ENCODE results near the gene FUBP3. TPM values are rescaled to one million over a fixed set of nuclear protein-coding genes. Genes with fewer than 3 reads are reported as not detected.

FUBP3 gene
- total RNA-seq, 1 experiment from 2014 or later: 73.7 TPM

GRCh38 chr9:130662099-130662969 lies 83.0 kb downstream of the FUBP3 start:
- Histone ChIP-seq H4K20me1 (ENCODE audit: insufficient read depth) (no peaks in the 10 kb centered on the region), H3K4me2 (ENCODE audit: low read length) (no peak overlapping the region), H3K9me3 (ENCODE audit: control insufficient read depth in 1 of 2, insufficient read depth in 1 of 2, low read depth in 1 of 2, low read length in 2 of 2) (no peaks in the 10 kb centered on the region), H3K9ac (ENCODE audit: low read length) (no peak overlapping the region), H3K9me2 (ENCODE audit: insufficient read depth) (no peaks in the 10 kb centered on the region), H3K4me3 (replicated peaks in 1 of 2; ENCODE audit: low read depth in 1 of 2, low read length in 2 of 2) (no peak overlapping the region), H3K4me1 (ENCODE audit: control insufficient read depth in 1 of 2, insufficient read depth in 2 of 2, low read length in 2 of 2) (no peaks in the 10 kb centered on the region; a peak in 1 of 4 replicates), H3K79me2 (ENCODE audit: insufficient read depth, low read length) (no peaks in the 10 kb centered on the region), H2AFZ (ENCODE audit: low read depth, low read length, poor library complexity, severe bottlenecking) (no peak overlapping the region), H3K27me3 (ENCODE audit: insufficient read depth, low read length) (no peaks in the 10 kb centered on the region), H3K27ac (ENCODE audit: low read depth, low read length) (no peak overlapping the region), H3K36me3 (ENCODE audit: control insufficient read depth in 1 of 2, insufficient read depth in 2 of 2, low read length in 2 of 2) (no peaks in the 10 kb centered on the region)
- intact Hi-C loops (cut with micrococcal nuclease): no loop called here
- POLR2A ChIA-PET: no interaction called here
- no TSS peak for BruUV-seq (replicated peaks)
- DNase-seq (ENCODE audit: low read depth, low spot score) (no peak), ATAC-seq (0 out of 2 replicates have a peak, but pooled peaks have one; percentile 35)
- CTCF ChIA-PET: no interaction called here
- TF ChIP-seq SP1 (IDR thresholded peaks at IDR 0.05; ENCODE audit: low read depth): no peak
- 0 out of 6 replicates have a peak, but pooled peaks of 1 of the 3 experiments have one; percentile 15 for TF ChIP-seq CTCF (IDR thresholded peaks at IDR 0.05 in 2 of 3, conservative IDR thresholded peaks at IDR 0.05 in 1 of 3; ENCODE audit: borderline replicate concordance in 1 of 3, insufficient read depth in 1 of 3, low read depth in 2 of 3, low read length in 2 of 3)
- RAD21 ChIA-PET (ENCODE audit: low non-redundant PET in 1 of 2, low total read pairs in 2 of 2, uncharacterized antibody in 2 of 2, unreplicated experiment in 2 of 2): no interaction called here

- no peaks in the 10 kb centered on the region for H3K79me2 ChIP-seq (ENCODE audit: insufficient read depth, low read length)
- no peaks in the 10 kb centered on the region for H3K9me2 ChIP-seq (ENCODE audit: insufficient read depth)
- no peak for TF ChIP-seq SIN3A (IDR thresholded peaks at IDR 0.05; ENCODE audit: low read depth)
- TF ChIP-seq EZH2 (IDR thresholded peaks at IDR 0.05): no peak
- no peak for TF ChIP-seq EGR1 (IDR thresholded peaks at IDR 0.05; ENCODE audit: low read depth)
- no peak for TF ChIP-seq CEBPB (IDR thresholded peaks at IDR 0.05; ENCODE audit: low read depth)
- no peak for TF ChIP-seq FOSL1 (IDR thresholded peaks at IDR 0.05; ENCODE audit: low read depth)
- no peak for TF ChIP-seq MAX (IDR thresholded peaks at IDR 0.05)
- TF ChIP-seq RAD21 (IDR thresholded peaks at IDR 0.05; ENCODE audit: low read depth): no peak
- TF ChIP-seq CTCF (IDR thresholded peaks at IDR 0.05 in 2 of 3, conservative IDR thresholded peaks at IDR 0.05 in 1 of 3; ENCODE audit: borderline replicate concordance in 1 of 3, insufficient read depth in 1 of 3, low read depth in 2 of 3, low read length in 2 of 3): no peak
- no peak for TF ChIP-seq SRF (IDR thresholded peaks at IDR 0.05; ENCODE audit: low read depth)
- TF ChIP-seq ELF1 (IDR thresholded peaks at IDR 0.05; ENCODE audit: borderline replicate concordance, low read depth): no peak
- TF ChIP-seq CBX3 (IDR thresholded peaks at IDR 0.05; ENCODE audit: low read depth): no peak
- no peak overlapping the region for H3K27ac ChIP-seq (ENCODE audit: low read depth, low read length)
- ATAC-seq (no peak), DNase-seq (ENCODE audit: low read depth, low spot score) (no peak)
- H3K36me3 ChIP-seq (ENCODE audit: control insufficient read depth in 1 of 2, insufficient read depth in 2 of 2, low read length in 2 of 2): no peaks in the 10 kb centered on the region
- no peak overlapping the region for H3K9ac ChIP-seq (ENCODE audit: low read length)
- no peaks in the 10 kb centered on the region for H3K9me3 ChIP-seq (ENCODE audit: control insufficient read depth in 1 of 2, insufficient read depth in 1 of 2, low read depth in 1 of 2, low read length in 2 of 2)
- H3K4me1 ChIP-seq (ENCODE audit: control insufficient read depth in 1 of 2, insufficient read depth in 2 of 2, low read length in 2 of 2): no peaks in the 10 kb centered on the region; a peak in 1 of 4 replicates
- H3K4me3 ChIP-seq (replicated peaks in 1 of 2; ENCODE audit: low read depth in 1 of 2, low read length in 2 of 2): no peak overlapping the region
- no peak overlapping the region for H2AFZ ChIP-seq (ENCODE audit: low read depth, low read length, poor library complexity, severe bottlenecking)
- H3K4me2 ChIP-seq (ENCODE audit: low read length): no peak overlapping the region
- no peaks in the 10 kb centered on the region for H4K20me1 ChIP-seq (ENCODE audit: insufficient read depth)
- CTCF ChIA-PET: no interaction called here
- no peaks in the 10 kb centered on the region for H3K27me3 ChIP-seq (ENCODE audit: insufficient read depth, low read length)
- RAD21 ChIA-PET (ENCODE audit: low non-redundant PET in 1 of 2, low total read pairs in 2 of 2, uncharacterized antibody in 2 of 2, unreplicated experiment in 2 of 2): no interaction called here
- no TSS peak for BruUV-seq (replicated peaks)
- POLR2A ChIA-PET: no interaction called here
- intact Hi-C loops (cut with micrococcal nuclease): no loop called here
Measured at GRCh38 chr9:130662970-130663257, 83.5 kb downstream of the FUBP3 start.

All from HCT116 (cell line).